ENCODE data around the gene IGSF9.

DNA sequence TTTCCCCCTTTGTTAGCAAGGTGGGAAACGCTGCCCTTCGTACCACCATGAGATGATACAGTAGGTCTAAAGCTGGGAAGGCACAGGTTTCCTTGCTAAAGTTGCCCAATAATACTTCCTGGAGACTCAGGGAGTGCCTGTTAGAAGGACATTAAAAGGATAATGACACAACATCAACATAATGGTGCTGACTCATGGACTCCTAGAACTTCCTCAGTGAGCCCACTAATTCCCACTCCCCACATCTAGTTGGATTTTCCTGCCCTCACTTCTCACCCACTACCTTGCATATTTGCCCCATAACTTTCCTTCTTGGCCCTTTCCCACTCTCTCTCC lies 62.9 kb downstream of the IGSF9 start:
- TF ChIP-seq, protein P1, sequence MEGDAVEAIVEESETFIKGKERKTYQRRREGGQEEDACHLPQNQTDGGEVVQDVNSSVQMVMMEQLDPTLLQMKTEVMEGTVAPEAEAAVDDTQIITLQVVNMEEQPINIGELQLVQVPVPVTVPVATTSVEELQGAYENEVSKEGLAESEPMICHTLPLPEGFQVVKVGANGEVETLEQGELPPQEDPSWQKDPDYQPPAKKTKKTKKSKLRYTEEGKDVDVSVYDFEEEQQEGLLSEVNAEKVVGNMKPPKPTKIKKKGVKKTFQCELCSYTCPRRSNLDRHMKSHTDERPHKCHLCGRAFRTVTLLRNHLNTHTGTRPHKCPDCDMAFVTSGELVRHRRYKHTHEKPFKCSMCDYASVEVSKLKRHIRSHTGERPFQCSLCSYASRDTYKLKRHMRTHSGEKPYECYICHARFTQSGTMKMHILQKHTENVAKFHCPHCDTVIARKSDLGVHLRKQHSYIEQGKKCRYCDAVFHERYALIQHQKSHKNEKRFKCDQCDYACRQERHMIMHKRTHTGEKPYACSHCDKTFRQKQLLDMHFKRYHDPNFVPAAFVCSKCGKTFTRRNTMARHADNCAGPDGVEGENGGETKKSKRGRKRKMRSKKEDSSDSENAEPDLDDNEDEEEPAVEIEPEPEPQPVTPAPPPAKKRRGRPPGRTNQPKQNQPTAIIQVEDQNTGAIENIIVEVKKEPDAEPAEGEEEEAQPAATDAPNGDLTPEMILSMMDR (IDR thresholded peaks at IDR 0.05; ENCODE audit: insufficient read depth, low read depth, low read length), result no peak
- TF ChIP-seq EZH2 (IDR thresholded peaks at IDR 0.05; ENCODE audit: insufficient read depth, low read length), result no peak
